K562 (cell line): ENCODE measurements around the gene GALNT17. TPM values are rescaled to one million over a fixed set of nuclear protein-coding genes. Genes with fewer than 3 reads are reported as not detected.

Experiments used
- ATAC-seq: fragments of 200-7000 bp; cut with Tn5 transposase; 3 replicates; pipeline ENCODE4 v1.9.1; 2020; ENCODE audit warnings: moderate library complexity
- BruUV-seq: library from RNA; stranded (reverse); fragments of 400-500 nt; replicated peaks from 2 replicates; lab custom pipeline; 2021; lab: Mats Ljungman, UMichigan
- CTCF ChIA-PET: fragments of 300-600 bp; formaldehyde crosslinking; extraction: SDS; loops from one replicate; lab custom pipeline; 2021; ENCODE audit warnings: low intra/inter-chr PET ratio; lab: Yijun Ruan, JAX
- POLR2A ChIA-PET: fragments of 300-600, 350-650 bp; sonication (Branson Sonifier 250); formaldehyde crosslinking; extraction: SDS; loops from one replicate; lab custom pipeline; 2021; ENCODE audit warnings: antibody characterized with exemption, inconsistent platforms; lab: Yijun Ruan, JAX
- DNase-seq, 4 experiments: peaks; one replicate each; pipeline versions ENCODE4 v3.0.0 to v3.0.0-alpha.2; 2011 to 2018; ENCODE audit warnings: low spot score in 3 of 4, mixed read lengths in 3 of 4; ENCODE audit errors: extremely low read depth in 1 of 4
- FAIRE-seq: peaks from 2 replicates; lab custom pipeline; 2011; peaks lifted over from hg19 to GRCh38; lab: Jason Lieb, UNC
- H2AFZ ChIP-seq: 2 replicates; pipeline ENCODE4 v1.6.0; 2011; ENCODE audit warnings: low read depth, low read length, control low read depth, inconsistent platforms
- H3K27ac ChIP-seq: fragments of 200-600 bp; 3 replicates; pipeline ENCODE4 v1.8.0; 2011; ENCODE audit warnings: low read depth, mild to moderate bottlenecking, control low read depth, inconsistent platforms, low read length, moderate library complexity, mixed read lengths; ENCODE audit errors: extremely low read depth
- H3K27me3 ChIP-seq, 2 experiments: fragments of 300-600 bp in 1 of 2; 2 replicates in 1 of 2; 3 replicates in 1 of 2; pipeline versions ENCODE4 v1.6.0 to v1.8.0; 2011; ENCODE audit warnings: inconsistent platforms in 2 of 2, low read length in 2 of 2, mild to moderate bottlenecking in 1 of 2, mixed read lengths in 1 of 2, moderate library complexity in 1 of 2; ENCODE audit not compliant: control insufficient read depth in 2 of 2, insufficient read depth in 2 of 2
- H3K36me3 ChIP-seq: fragments of 300-600 bp; 3 replicates; pipeline ENCODE4 v1.8.0; 2011; ENCODE audit warnings: mild to moderate bottlenecking, low read length, inconsistent platforms; ENCODE audit not compliant: control insufficient read depth, insufficient read depth
- H3K4me1 ChIP-seq, 2 experiments: fragments of 200-600 bp in 1 of 2; replicated peaks in 1 of 2; 2 replicates in 1 of 2; 3 replicates in 1 of 2; pipeline versions ENCODE4 v1.5.1 to v1.8.0; 2011; ENCODE audit warnings: inconsistent platforms in 2 of 2, low read length in 2 of 2, mild to moderate bottlenecking in 1 of 2, mixed read lengths in 1 of 2, moderate library complexity in 1 of 2; ENCODE audit not compliant: control insufficient read depth in 2 of 2, insufficient read depth in 2 of 2
- H3K4me2 ChIP-seq: 2 replicates; pipeline ENCODE4 v1.6.1; 2011; ENCODE audit warnings: low read length, control low read depth, inconsistent platforms, mixed read lengths; ENCODE audit not compliant: insufficient read depth
- H3K4me3 ChIP-seq: fragments of 200-600 bp; sonication (generic), shearing (Covaris generic); 2 replicates; pipeline ENCODE4 v1.5.1; 2016; ENCODE audit warnings: control low read depth, inconsistent platforms
- H3K79me2 ChIP-seq: fragments of 200-600 bp; 3 replicates; pipeline ENCODE4 v1.8.0; 2011; ENCODE audit warnings: low read length, inconsistent platforms; ENCODE audit not compliant: control insufficient read depth, insufficient read depth
- H3K9ac ChIP-seq, 2 experiments: 2 replicates each; pipeline versions ENCODE4 v1.6.0 to v1.6.1; 2011; ENCODE audit warnings: low read depth in 2 of 2, low read length in 2 of 2, control low read depth in 1 of 2, inconsistent platforms in 1 of 2, mild to moderate bottlenecking in 1 of 2, mixed read lengths in 1 of 2; ENCODE audit not compliant: insufficient read depth in 1 of 2
- H3K9me1 ChIP-seq: one replicate; pipeline ENCODE4 v1.6.0; 2011; ENCODE audit warnings: inconsistent platforms, mild to moderate bottlenecking, low read length, moderate library complexity; ENCODE audit not compliant: control insufficient read depth, insufficient read depth
- H3K9me3 ChIP-seq: replicated peaks from 2 replicates; pipeline ENCODE4 v1.5.1; 2011; ENCODE audit warnings: low read depth, low read length, inconsistent platforms; ENCODE audit not compliant: control insufficient read depth, insufficient read depth
- H4K20me1 ChIP-seq: replicated peaks from 2 replicates; pipeline ENCODE4 v1.6.1; 2011; ENCODE audit warnings: low read length, inconsistent platforms, mixed read lengths; ENCODE audit not compliant: control insufficient read depth, insufficient read depth
- CBFA2T3 ChIP-seq: fragments of 450-650 bp; IDR thresholded peaks from 2 replicates; pipeline ENCODE4 v1.6.1; 2017
- ELF4 ChIP-seq: fragments of 450-650 bp; formaldehyde crosslinking; IDR thresholded peaks from 2 replicates; pipeline ENCODE4 v1.4.0; 2022; ENCODE audit warnings: missing genetic modification characterization
- FOXA1 ChIP-seq: fragments of 450-650 bp; IDR thresholded peaks from 2 replicates; pipeline ENCODE4 v1.6.1; 2016; ENCODE audit warnings: mild to moderate bottlenecking, borderline replicate concordance
- HEY1 ChIP-seq: fragments of 250-450 bp; sonication (Bioruptor Pico); IDR thresholded peaks from 2 replicates; pipeline ENCODE4 v1.5.0; 2020; ENCODE audit warnings: mild to moderate bottlenecking, moderate library complexity, borderline replicate concordance
- HNRNPUL1 ChIP-seq: fragments of 200-400 bp; formaldehyde crosslinking; IDR thresholded peaks from 2 replicates; pipeline ENCODE4 v1.6.1; 2017; ENCODE audit warnings: low read length
- MED1 ChIP-seq: sonication (generic); formaldehyde crosslinking; IDR thresholded peaks from 2 replicates; pipeline ENCODE4 v1.8.1; 2023; ENCODE audit warnings: missing genetic modification reagents, borderline replicate concordance
- PPARD ChIP-seq: fragments of 250-450 bp; sonication (Bioruptor Pico); IDR thresholded peaks from 2 replicates; pipeline ENCODE4 v1.8.0; 2022; ENCODE audit warnings: inconsistent platforms, mild to moderate bottlenecking, moderate library complexity
- TCF7 ChIP-seq: sonication (generic); IDR thresholded peaks from 2 replicates; pipeline ENCODE4 v1.6.1; 2016; ENCODE audit warnings: antibody characterized with exemption, borderline replicate concordance
- ZBTB17 ChIP-seq: fragments of 450-650 bp; formaldehyde crosslinking; IDR thresholded peaks from 2 replicates; pipeline ENCODE4 v1.4.0; 2020; ENCODE audit warnings: mild to moderate bottlenecking
- ZNF592 ChIP-seq: fragments of 450-650 bp; IDR thresholded peaks from 2 replicates; pipeline ENCODE4 v1.6.1; 2017; ENCODE audit warnings: antibody characterized with exemption, mild to moderate bottlenecking
- ZNF644 ChIP-seq: fragments of 200-800 bp; sonication (Bioruptor generic); IDR thresholded peaks from 2 replicates; pipeline ENCODE4 v1.6.1; 2016; ENCODE audit warnings: low read depth, missing genetic modification characterization, missing compliant biosample characterization
- ZNF655 ChIP-seq: fragments of 250-450 bp; sonication (Bioruptor Pico); IDR thresholded peaks from 2 replicates; pipeline ENCODE4 v1.5.0; 2021
- WGBS: fragments of 100-300 bp; shearing (Covaris generic); methylation state at CpG from one replicate; pipeline ENCODE4 v1.1.6; 2016; ENCODE audit warnings: low coverage, mixed read lengths; ENCODE audit not compliant: insufficient coverage; ENCODE audit errors: missing lambda C conversion rate; 5-methylcytosine and 5-hydroxymethylcytosine counted together
- in situ Hi-C: fragments of 300-500 bp; cut with MboI; formaldehyde crosslinking; loops from 4 replicates; pipeline ENCODE4 v1.15.0; 2018; ENCODE audit warnings: inconsistent platforms, mixed read lengths
- intact Hi-C: fragments of 100-400 bp; cut with micrococcal nuclease; formaldehyde crosslinking; loops from 2 replicates; pipeline ENCODE4 v1.14.2; 2022
- polyA plus RNA-seq, 8 experiments: library from polyadenylated mRNA; depleted of rRNA in 4 of 8; stranded (reverse) in 5 of 8; unstranded in 3 of 8; fragments of >200 nt; fragmentation: Nextera tagmentation in 2 of 8; fragmentation: Illumina TruSeq in 1 of 8; extraction: Ambion mirVana in 2 of 8; extraction: Trizol in 1 of 8; gene quantifications; 2 replicates each; pipeline versions ENCODE4 v1.2.1 to v1.2.3, GENCODE V29; 2011 to 2014; ENCODE audit warnings: inconsistent platforms in 1 of 8, missing spikeins in 1 of 8
- total RNA-seq, 7 experiments: library from RNA; depleted of rRNA in 6 of 7; stranded (reverse); fragments of >200 nt in 6 of 7; fragmentation: Illumina TruSeq in 2 of 7; extraction: Trizol in 2 of 7; gene quantifications; 2 replicates each; pipeline versions ENCODE4 v1.2.1 to v1.2.3, GENCODE V29; 2011 to 2021; ENCODE audit warnings: low replicate concordance in 1 of 7

Gene GALNT17
- total and polyA plus RNA-seq, 9 of the 15 experiments (the other 6 are each of a cell fraction or from before 2014, with no cell fraction given): not detected

- BruUV-seq: no TSS peak
- H3K9me3 ChIP-seq: no peaks in the 10 kb centered on the region
- FAIRE-seq (no peak), DNase-seq (no peak)
- H4K20me1 ChIP-seq: no peaks in the 10 kb centered on the region
- in situ Hi-C loops: no loop called here
- H3K79me2 ChIP-seq: no peaks in the 10 kb centered on the region
- no peaks in the 10 kb centered on the region for H3K36me3 ChIP-seq
- 0% methylated on average over 5 of the region's 5 CpGs for WGBS
- POLR2A ChIA-PET: no interaction called here
- H3K27me3 ChIP-seq: no peaks in the 10 kb centered on the region
- intact Hi-C loops: no loop called here
- TF ChIP-seq ZNF655 (CRISPR knock-in tag) (no peak), ZBTB17 (no peak), CBFA2T3 (no peak)
- TF ChIP-seq, all 486 proteins: peak for 0
- Histone ChIP-seq H3K9ac (no peak overlapping the region), H3K27ac (no peak overlapping the region), H2AFZ (no peak overlapping the region), H3K4me2 (no peak overlapping the region), H3K9me1 (no peaks in the 10 kb centered on the region), H3K4me3 (no peak overlapping the region), H3K4me1 (no peaks in the 10 kb centered on the region)
- ATAC-seq: no peak
- CTCF ChIA-PET: no interaction called here
These were observed 334.7 kb downstream of the GALNT17 start for GRCh38 chr7:71466448-71467145.

- Histone ChIP-seq H3K9me1 (no peaks in the 10 kb centered on the region), H3K4me1 (no peaks in the 10 kb centered on the region), H3K79me2 (no peaks in the 10 kb centered on the region), H3K4me3 (no peak overlapping the region), H2AFZ (no peak overlapping the region), H3K4me2 (no peak overlapping the region), H3K9me3 (no peaks in the 10 kb centered on the region), H3K9ac (no peak overlapping the region), H3K36me3 (no peaks in the 10 kb centered on the region), H4K20me1 (no peaks in the 10 kb centered on the region), H3K27ac (no peak overlapping the region), H3K27me3 (no peaks in the 10 kb centered on the region)
- no peak for DNase-seq
- FAIRE-seq: no peak
- ATAC-seq: no peak
- in situ Hi-C loops (no loop called here), intact Hi-C loops (no loop called here)
- BruUV-seq: no TSS peak
- POLR2A ChIA-PET: no interaction called here
- 0% methylated on average over 6 of the region's 6 CpGs for WGBS
- CTCF ChIA-PET: no interaction called here
- TF ChIP-seq HEY1 (no peak), ZNF592 (no peak), ZNF644 (tag) (no peak), HNRNPUL1 (no peak), PPARD (CRISPR knock-in tag) (no peak), FOXA1 (no peak), TCF7 (no peak), ELF4 (no peak), MED1 (no peak)
These were observed 338.4 kb downstream of the GALNT17 start for GRCh38 chr7:71470326-71470725.
